Neutrophil (primary cell): ENCODE results near the gene SEMA4F.
"Not testable (repeated sequence)": the region's sequence is repeated elsewhere in the genome, so short reads cannot be mapped to it uniquely, and the experiment has no call there.

Source experiments
- H3K27ac ChIP-seq: fragments of 200-600 bp; sonication (generic); 2 replicates; pipeline ENCODE4 v1.5.1; 2016; ENCODE audit warnings: mild to moderate bottlenecking, moderate library complexity
- H3K27me3 ChIP-seq: fragments of 200-600 bp; sonication (generic); 2 replicates; pipeline ENCODE4 v1.6.0; 2016; ENCODE audit warnings: mild to moderate bottlenecking
- H3K36me3 ChIP-seq: fragments of 200-600 bp; sonication (generic); 2 replicates; pipeline ENCODE4 v1.5.1; 2017
- H3K4me1 ChIP-seq, 2 experiments: fragments of 200-600 bp in 1 of 2; sonication (generic) in 1 of 2; 1 replicate in 1 of 2; 2 replicates in 1 of 2; pipeline versions ENCODE4 v1.5.1 to v1.6.1; 2013 to 2016; ENCODE audit warnings: low read depth in 1 of 2, low read length in 1 of 2, mild to moderate bottlenecking in 1 of 2, moderate library complexity in 1 of 2; ENCODE audit not compliant: control insufficient read depth in 1 of 2, insufficient read depth in 1 of 2
- H3K4me3 ChIP-seq, 2 experiments: fragments of 200-600 bp in 1 of 2; sonication (generic) in 1 of 2; 1 replicate in 1 of 2; 2 replicates in 1 of 2; pipeline ENCODE4 v1.5.1; 2013 to 2016; ENCODE audit warnings: low read depth in 1 of 2, low read length in 1 of 2, mild to moderate bottlenecking in 1 of 2, moderate library complexity in 1 of 2
- H3K9me3 ChIP-seq: fragments of 200-600 bp; sonication (generic); 2 replicates; pipeline ENCODE4 v1.5.1; 2016
- CTCF ChIP-seq: fragments of 200-600 bp; sonication (generic); IDR thresholded peaks from 2 replicates; pipeline ENCODE4 v1.5.1; 2016; ENCODE audit warnings: antibody characterized with exemption

The SEMA4F gene

GRCh38 chr2:74619651-74620297 lies 34.3 kb upstream of the SEMA4F start:
- Histone ChIP-seq H3K27me3 (peaks cover 5% of the 10 kb centered on the region), H3K9me3 (no peaks in the 10 kb centered on the region), H3K4me3 (no peak overlapping the region), H3K36me3 (no peaks in the 10 kb centered on the region), H3K4me1 (no peaks in the 10 kb centered on the region), H3K27ac (no peak overlapping the region)
- no peak for TF ChIP-seq CTCF

- Histone ChIP-seq H3K4me1 (no peaks in the 10 kb centered on the region), H3K27me3 (no peaks in the 10 kb centered on the region), H3K9me3 (no peaks in the 10 kb centered on the region), H3K36me3 (no peaks in the 10 kb centered on the region), H3K27ac (no peak overlapping the region), H3K4me3 (no peak overlapping the region)
- TF ChIP-seq CTCF: no peak
These were observed 33.4 kb upstream of the SEMA4F start for GRCh38 chr2:74620671-74621070.

GRCh38 chr2:74625658-74626425 lies 28.2 kb upstream of the SEMA4F start:
- Histone ChIP-seq H3K27ac (no peak overlapping the region), H3K27me3 (no peaks in the 10 kb centered on the region), H3K36me3 (no peaks in the 10 kb centered on the region), H3K4me1 (no peaks in the 10 kb centered on the region), H3K9me3 (no peaks in the 10 kb centered on the region), H3K4me3 (no peak overlapping the region)
- no peak for TF ChIP-seq CTCF

- H3K4me1 ChIP-seq: no peaks in the 10 kb centered on the region
These were observed 25.4 kb upstream of the SEMA4F start for GRCh38 chr2:74628538-74629105.

GRCh38 chr2:74630454-74630853 lies 23.6 kb upstream of the SEMA4F start:
- H3K36me3 ChIP-seq, H3K27ac ChIP-seq, H3K4me3 ChIP-seq: not testable (repeated sequence)

More at GRCh38 chr2:74628538-74629105, 25.4 kb upstream of the SEMA4F start:
- Histone ChIP-seq H3K9me3 (no peaks in the 10 kb centered on the region), H3K27ac (no peak overlapping the region), H3K36me3 (no peaks in the 10 kb centered on the region), H3K27me3 (no peaks in the 10 kb centered on the region), H3K4me3 (no peak overlapping the region)
- no peak for TF ChIP-seq CTCF

More at GRCh38 chr2:74630454-74630853, 23.6 kb upstream of the SEMA4F start:
- H3K4me1 ChIP-seq, H3K9me3 ChIP-seq, H3K27me3 ChIP-seq: not testable (repeated sequence)
